K562 (cell line): ENCODE measurements around the gene CCDC85C. TPM values are rescaled to one million over a fixed set of nuclear protein-coding genes. Genes with fewer than 3 reads are reported as not detected.

Experiments used
- ATAC-seq: fragments of 200-7000 bp; cut with Tn5 transposase; 3 replicates; pipeline ENCODE4 v1.9.1; 2020; ENCODE audit warnings: moderate library complexity
- BruUV-seq: library from RNA; stranded (reverse); fragments of 400-500 nt; replicated peaks from 2 replicates; lab custom pipeline; 2021; lab: Mats Ljungman, UMichigan
- CTCF ChIA-PET: fragments of 300-600 bp; formaldehyde crosslinking; extraction: SDS; loops from one replicate; lab custom pipeline; 2021; ENCODE audit warnings: low intra/inter-chr PET ratio; lab: Yijun Ruan, JAX
- POLR2A ChIA-PET: fragments of 300-600, 350-650 bp; sonication (Branson Sonifier 250); formaldehyde crosslinking; extraction: SDS; loops from one replicate; lab custom pipeline; 2021; ENCODE audit warnings: antibody characterized with exemption, inconsistent platforms; lab: Yijun Ruan, JAX
- DNase-seq, 4 experiments: peaks; one replicate each; pipeline versions ENCODE4 v3.0.0 to v3.0.0-alpha.2; 2011 to 2018; ENCODE audit warnings: low spot score in 3 of 4, mixed read lengths in 3 of 4; ENCODE audit errors: extremely low read depth in 1 of 4
- FAIRE-seq: peaks from 2 replicates; lab custom pipeline; 2011; peaks lifted over from hg19 to GRCh38; lab: Jason Lieb, UNC
- H2AFZ ChIP-seq: 2 replicates; pipeline ENCODE4 v1.6.0; 2011; ENCODE audit warnings: low read depth, low read length, control low read depth, inconsistent platforms
- H3K27ac ChIP-seq: fragments of 200-600 bp; 3 replicates; pipeline ENCODE4 v1.8.0; 2011; ENCODE audit warnings: low read depth, mild to moderate bottlenecking, control low read depth, inconsistent platforms, low read length, moderate library complexity, mixed read lengths; ENCODE audit errors: extremely low read depth
- H3K27me3 ChIP-seq, 2 experiments: fragments of 300-600 bp in 1 of 2; 2 replicates in 1 of 2; 3 replicates in 1 of 2; pipeline versions ENCODE4 v1.6.0 to v1.8.0; 2011; ENCODE audit warnings: inconsistent platforms in 2 of 2, low read length in 2 of 2, mild to moderate bottlenecking in 1 of 2, mixed read lengths in 1 of 2, moderate library complexity in 1 of 2; ENCODE audit not compliant: control insufficient read depth in 2 of 2, insufficient read depth in 2 of 2
- H3K36me3 ChIP-seq: fragments of 300-600 bp; 3 replicates; pipeline ENCODE4 v1.8.0; 2011; ENCODE audit warnings: mild to moderate bottlenecking, low read length, inconsistent platforms; ENCODE audit not compliant: control insufficient read depth, insufficient read depth
- H3K4me1 ChIP-seq, 2 experiments: fragments of 200-600 bp in 1 of 2; replicated peaks in 1 of 2; 2 replicates in 1 of 2; 3 replicates in 1 of 2; pipeline versions ENCODE4 v1.5.1 to v1.8.0; 2011; ENCODE audit warnings: inconsistent platforms in 2 of 2, low read length in 2 of 2, mild to moderate bottlenecking in 1 of 2, mixed read lengths in 1 of 2, moderate library complexity in 1 of 2; ENCODE audit not compliant: control insufficient read depth in 2 of 2, insufficient read depth in 2 of 2
- H3K4me2 ChIP-seq: 2 replicates; pipeline ENCODE4 v1.6.1; 2011; ENCODE audit warnings: low read length, control low read depth, inconsistent platforms, mixed read lengths; ENCODE audit not compliant: insufficient read depth
- H3K4me3 ChIP-seq: fragments of 200-600 bp; sonication (generic), shearing (Covaris generic); 2 replicates; pipeline ENCODE4 v1.5.1; 2016; ENCODE audit warnings: control low read depth, inconsistent platforms
- H3K79me2 ChIP-seq: fragments of 200-600 bp; 3 replicates; pipeline ENCODE4 v1.8.0; 2011; ENCODE audit warnings: low read length, inconsistent platforms; ENCODE audit not compliant: control insufficient read depth, insufficient read depth
- H3K9ac ChIP-seq, 2 experiments: 2 replicates each; pipeline versions ENCODE4 v1.6.0 to v1.6.1; 2011; ENCODE audit warnings: low read depth in 2 of 2, low read length in 2 of 2, control low read depth in 1 of 2, inconsistent platforms in 1 of 2, mild to moderate bottlenecking in 1 of 2, mixed read lengths in 1 of 2; ENCODE audit not compliant: insufficient read depth in 1 of 2
- H3K9me1 ChIP-seq: one replicate; pipeline ENCODE4 v1.6.0; 2011; ENCODE audit warnings: inconsistent platforms, mild to moderate bottlenecking, low read length, moderate library complexity; ENCODE audit not compliant: control insufficient read depth, insufficient read depth
- H3K9me3 ChIP-seq: replicated peaks from 2 replicates; pipeline ENCODE4 v1.5.1; 2011; ENCODE audit warnings: low read depth, low read length, inconsistent platforms; ENCODE audit not compliant: control insufficient read depth, insufficient read depth
- H4K20me1 ChIP-seq: replicated peaks from 2 replicates; pipeline ENCODE4 v1.6.1; 2011; ENCODE audit warnings: low read length, inconsistent platforms, mixed read lengths; ENCODE audit not compliant: control insufficient read depth, insufficient read depth
- CEBPB ChIP-seq: fragments of 450-650 bp; IDR thresholded peaks from 2 replicates; pipeline ENCODE4 v1.6.1; 2016; ENCODE audit warnings: missing genetic modification characterization, missing compliant biosample characterization
- DMBX1 ChIP-seq: fragments of 250-450 bp; sonication (Bioruptor Pico); IDR thresholded peaks from 2 replicates; pipeline ENCODE4 v1.8.0; 2022; ENCODE audit warnings: inconsistent platforms, mild to moderate bottlenecking, moderate library complexity, borderline replicate concordance
- POLR2AphosphoS2 ChIP-seq: IDR thresholded peaks from 2 replicates; pipeline ENCODE4 v1.6.1; 2012; ENCODE audit warnings: low read length, improper control_type of control experiment
- RAD21 ChIP-seq, 2 experiments: fragments of 250-450 bp in 1 of 2; fragments of 450-650 bp in 1 of 2; sonication (Bioruptor Pico) in 1 of 2; formaldehyde crosslinking in 1 of 2; IDR thresholded peaks in 1 of 2; conservative IDR thresholded peaks in 1 of 2; 2 replicates each; pipeline versions ENCODE4 v1.4.0 to v1.8.0; 2020 to 2022; ENCODE audit warnings: mild to moderate bottlenecking in 2 of 2, moderate library complexity in 1 of 2
- RFX5 ChIP-seq: IDR thresholded peaks from 2 replicates; pipeline ENCODE4 v1.6.1; 2011; ENCODE audit warnings: low read depth, mild to moderate bottlenecking, improper control_type of control experiment, low read length
- UBTF ChIP-seq, 2 experiments: IDR thresholded peaks; 2 replicates each; pipeline ENCODE4 v1.6.1; 2012; ENCODE audit warnings: improper control_type of control experiment in 2 of 2, low read depth in 2 of 2, low read length in 2 of 2, borderline replicate concordance in 1 of 2
- ZNF398 ChIP-seq: fragments of 250-450 bp; sonication (Bioruptor Pico); IDR thresholded peaks from 2 replicates; pipeline ENCODE4 v1.8.0; 2021; ENCODE audit warnings: moderate library complexity, mild to moderate bottlenecking, inconsistent platforms
- ZNF644 ChIP-seq: fragments of 200-800 bp; sonication (Bioruptor generic); IDR thresholded peaks from 2 replicates; pipeline ENCODE4 v1.6.1; 2016; ENCODE audit warnings: low read depth, missing genetic modification characterization, missing compliant biosample characterization
- ZNF75A ChIP-seq: fragments of 450-650 bp; formaldehyde crosslinking; IDR thresholded peaks from 2 replicates; pipeline ENCODE4 v1.4.0; 2020; ENCODE audit warnings: mild to moderate bottlenecking
- WGBS: fragments of 100-300 bp; shearing (Covaris generic); methylation state at CpG from one replicate; pipeline ENCODE4 v1.1.6; 2016; ENCODE audit warnings: low coverage, mixed read lengths; ENCODE audit not compliant: insufficient coverage; ENCODE audit errors: missing lambda C conversion rate; 5-methylcytosine and 5-hydroxymethylcytosine counted together
- in situ Hi-C: fragments of 300-500 bp; cut with MboI; formaldehyde crosslinking; loops from 4 replicates; pipeline ENCODE4 v1.15.0; 2018; ENCODE audit warnings: inconsistent platforms, mixed read lengths
- intact Hi-C: fragments of 100-400 bp; cut with micrococcal nuclease; formaldehyde crosslinking; loops from 2 replicates; pipeline ENCODE4 v1.14.2; 2022
- polyA plus RNA-seq, 8 experiments: library from polyadenylated mRNA; depleted of rRNA in 4 of 8; stranded (reverse) in 5 of 8; unstranded in 3 of 8; fragments of >200 nt; fragmentation: Nextera tagmentation in 2 of 8; fragmentation: Illumina TruSeq in 1 of 8; extraction: Ambion mirVana in 2 of 8; extraction: Trizol in 1 of 8; gene quantifications; 2 replicates each; pipeline versions ENCODE4 v1.2.1 to v1.2.3, GENCODE V29; 2011 to 2014; ENCODE audit warnings: inconsistent platforms in 1 of 8, missing spikeins in 1 of 8
- total RNA-seq, 7 experiments: library from RNA; depleted of rRNA in 6 of 7; stranded (reverse); fragments of >200 nt in 6 of 7; fragmentation: Illumina TruSeq in 2 of 7; extraction: Trizol in 2 of 7; gene quantifications; 2 replicates each; pipeline versions ENCODE4 v1.2.1 to v1.2.3, GENCODE V29; 2011 to 2021; ENCODE audit warnings: low replicate concordance in 1 of 7
- TF ChIP-seq, protein P1 (sequence below): fragments of 450-650 bp; formaldehyde crosslinking; IDR thresholded peaks from 2 replicates; pipeline ENCODE4 v1.4.0; 2020; ENCODE audit warnings: mild to moderate bottlenecking
- TF ChIP-seq, protein P2 (sequence below), 3 experiments: fragments of 200-800 bp in 1 of 3; sonication (Bioruptor generic) in 1 of 3; sonication (generic) in 1 of 3; formaldehyde crosslinking in 1 of 3; IDR thresholded peaks; 2 replicates each; pipeline versions ENCODE4 v1.6.1 to v1.8.0; 2016 to 2022; ENCODE audit warnings: mild to moderate bottlenecking in 2 of 3, missing compliant biosample characterization in 2 of 3, missing genetic modification characterization in 2 of 3, missing genetic modification reagents in 1 of 3

Gene CCDC85C
- total and polyA plus RNA-seq, 9 of the 15 experiments (the other 6 are each of a cell fraction or from before 2014, with no cell fraction given): 0.18 to 22.0 (median 6.3) TPM

DNA sequence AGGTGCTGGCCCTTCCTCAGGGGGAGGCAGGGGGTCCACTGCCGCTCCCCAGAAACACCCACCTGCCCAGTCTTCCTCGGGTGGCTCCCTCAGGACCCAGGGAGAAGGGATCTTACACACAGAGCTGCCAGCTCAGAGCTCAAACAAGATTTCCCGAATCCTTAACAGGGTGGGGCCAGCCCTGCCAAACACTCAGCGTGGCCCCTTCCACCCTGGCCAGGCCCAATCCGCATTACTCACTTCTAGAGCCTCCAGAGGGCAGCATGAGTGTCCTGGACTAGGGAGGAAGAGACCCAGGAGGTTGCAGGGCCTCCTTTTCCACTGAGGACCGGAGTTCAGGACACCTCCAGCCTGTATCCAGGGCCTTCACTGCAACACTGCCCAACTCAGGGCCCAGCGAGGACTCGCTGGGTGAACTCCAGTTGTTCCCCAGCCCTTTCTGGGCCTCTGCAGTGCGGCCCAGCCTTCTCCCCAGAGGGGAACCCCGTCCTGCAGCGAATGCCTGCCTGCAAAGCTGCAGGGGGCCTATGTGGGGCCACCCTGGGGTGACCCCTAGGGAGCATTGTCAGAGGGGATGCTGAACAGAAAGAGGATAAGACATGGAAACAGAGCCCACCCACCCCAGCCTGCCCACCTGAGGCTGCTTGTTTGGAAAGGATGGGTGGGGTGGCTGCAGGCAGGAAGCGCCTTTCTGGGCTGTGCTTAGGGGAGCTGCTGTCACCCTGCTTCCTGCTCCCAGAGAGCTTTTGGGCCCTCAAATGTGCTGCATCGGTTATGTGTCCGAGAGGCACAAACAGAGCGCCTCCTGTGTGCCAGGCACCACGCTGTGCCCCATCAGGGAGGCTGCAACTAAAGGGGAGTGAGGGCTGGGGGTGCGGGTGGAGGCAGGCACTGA, 79.0 kb downstream of the CCDC85C start:
- 69% methylated on average over 10 of the region's 17 CpGs for WGBS
- Histone ChIP-seq H2AFZ (no peak overlapping the region), H3K4me3 (no peak overlapping the region), H3K27ac (no peak overlapping the region), H3K9me3 (no peaks in the 10 kb centered on the region), H3K4me2 (no peak overlapping the region), H3K4me1 (peaks cover 11 to 48% of the 10 kb centered on the region in 2 experiments), H3K27me3 (no peaks in the 10 kb centered on the region), H3K36me3 (no peaks in the 10 kb centered on the region), H4K20me1 (no peaks in the 10 kb centered on the region; the same call in 1 of the 2 replicates), H3K79me2 (no peaks in the 10 kb centered on the region), H3K9me1 (no peaks in the 10 kb centered on the region), H3K9ac (no peak overlapping the region)
- peak; percentile 83 for ATAC-seq
- no TSS peak for BruUV-seq
- POLR2A ChIA-PET: interaction anchor here (0.5 to 0.6 kb wide), 2 partner anchors 53 to 159 kb away, joined by 3 to 4 read pairs; partner anchors contain the start of gene CYP46A1
- CTCF ChIA-PET: no interaction called here
- peak in 2 of 4 experiments; percentile 24 to 28 for DNase-seq
- in situ Hi-C loops (loop anchor here (10.0 kb wide), 1 partner anchor 360 kb away; no protein-coding TSS in a partner anchor), intact Hi-C loops (no loop called here)
- no peak for FAIRE-seq
- TF ChIP-seq ZNF398 (CRISPR knock-in tag): no peak
- TF ChIP-seq POLR2AphosphoS2: no peak
- TF ChIP-seq ZNF75A: no peak
- TF ChIP-seq, protein P1, sequence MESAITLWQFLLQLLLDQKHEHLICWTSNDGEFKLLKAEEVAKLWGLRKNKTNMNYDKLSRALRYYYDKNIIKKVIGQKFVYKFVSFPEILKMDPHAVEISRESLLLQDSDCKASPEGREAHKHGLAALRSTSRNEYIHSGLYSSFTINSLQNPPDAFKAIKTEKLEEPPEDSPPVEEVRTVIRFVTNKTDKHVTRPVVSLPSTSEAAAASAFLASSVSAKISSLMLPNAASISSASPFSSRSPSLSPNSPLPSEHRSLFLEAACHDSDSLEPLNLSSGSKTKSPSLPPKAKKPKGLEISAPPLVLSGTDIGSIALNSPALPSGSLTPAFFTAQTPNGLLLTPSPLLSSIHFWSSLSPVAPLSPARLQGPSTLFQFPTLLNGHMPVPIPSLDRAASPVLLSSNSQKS (CRISPR knock-in tag): no peak
- peak in 1 of 2 experiments; percentile 59; a peak in 2 of 4 replicates for TF ChIP-seq RAD21 (CRISPR knock-in tag; conservative IDR thresholded peaks at IDR 0.05 in 1 of 2, IDR thresholded peaks at IDR 0.05 in 1 of 2)
- TF ChIP-seq UBTF (IDR thresholded peaks at IDR 0.05; ENCODE audit: borderline replicate concordance in 1 of 2, low read depth in 2 of 2, low read length in 2 of 2): no peak
- no peak for TF ChIP-seq DMBX1
- TF ChIP-seq ZNF644: no peak
- TF ChIP-seq, protein P2, sequence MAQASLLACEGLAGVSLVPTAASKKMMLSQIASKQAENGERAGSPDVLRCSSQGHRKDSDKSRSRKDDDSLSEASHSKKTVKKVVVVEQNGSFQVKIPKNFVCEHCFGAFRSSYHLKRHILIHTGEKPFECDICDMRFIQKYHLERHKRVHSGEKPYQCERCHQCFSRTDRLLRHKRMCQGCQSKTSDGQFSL (CRISPR knock-in tag; IDR thresholded peaks at IDR 0.05): no peak
- TF ChIP-seq, protein P2 (tag; IDR thresholded peaks at IDR 0.05): no peak
- no peak for TF ChIP-seq CEBPB
- no peak for TF ChIP-seq RFX5
